GM21723 (cell line): ENCODE data around the gene CADM1.
A peak's percentile ranks its signal among the peaks of the same experiment; 100 is the strongest.

Experiments used
- ATAC-seq: cut with Tn5 transposase; IDR thresholded peaks from one replicate; pipeline ENCODE4 v1.9.1; 2021; ENCODE audit warnings: mild to moderate bottlenecking, moderate library complexity; ENCODE audit not compliant: unreplicated experiment

CADM1 gene

GRCh38 chr11:115504276-115505158, at the start of gene CADM1:
Gene CADM1, minus strand, starts transcription at chr11:115504415.
- peak; percentile 90 for ATAC-seq

GRCh38 chr11:115552773-115553438, 48.7 kb upstream of the CADM1 start:
- ATAC-seq: no peak

GRCh38 chr11:115552151-115552772, 48.0 kb upstream of the CADM1 start:
- no peak for ATAC-seq

GRCh38 chr11:115550291-115551059, 46.3 kb upstream of the CADM1 start:
- no peak for ATAC-seq

- ATAC-seq: no peak
Observed at GRCh38 chr11:115548878-115549528, 44.8 kb upstream of the CADM1 start.

- ATAC-seq: no peak
Observed at GRCh38 chr11:115545581-115546210, 41.5 kb upstream of the CADM1 start.

GRCh38 chr11:115544422-115544948, 40.3 kb upstream of the CADM1 start:
- no peak for ATAC-seq

- no peak for ATAC-seq
Observed at GRCh38 chr11:115541518-115541917, 37.3 kb upstream of the CADM1 start.

GRCh38 chr11:115539844-115540243, 35.6 kb upstream of the CADM1 start:
- no peak for ATAC-seq

- ATAC-seq: no peak
Observed at GRCh38 chr11:115535781-115536180, 31.6 kb upstream of the CADM1 start.

- no peak for ATAC-seq
Observed at GRCh38 chr11:115530752-115531151, 26.5 kb upstream of the CADM1 start.

- no peak for ATAC-seq
Observed at GRCh38 chr11:115528225-115528624, 24.0 kb upstream of the CADM1 start.

GRCh38 chr11:115527534-115528125, 23.4 kb upstream of the CADM1 start:
- no peak for ATAC-seq

- no peak for ATAC-seq
Observed at GRCh38 chr11:115525531-115526006, 21.4 kb upstream of the CADM1 start.

- no peak for ATAC-seq
Observed at GRCh38 chr11:115524572-115524971, 20.4 kb upstream of the CADM1 start.

- no peak for ATAC-seq
Observed at GRCh38 chr11:115523727-115524399, 19.6 kb upstream of the CADM1 start.

- ATAC-seq: no peak
Observed at GRCh38 chr11:115522302-115522701, 18.1 kb upstream of the CADM1 start.

- no peak for ATAC-seq
Observed at GRCh38 chr11:115521825-115522224, 17.6 kb upstream of the CADM1 start.
